CD14-positive monocyte (primary cell): ENCODE results near the gene RAB3IP. TPM values are rescaled to one million over a fixed set of nuclear protein-coding genes. Genes with fewer than 3 reads are reported as not detected.

Experiments
- DNase-seq, 3 donors: peaks; one replicate each; pipeline ENCODE4 v3.0.0-alpha.2; 2011 to 2022
- H2AFZ ChIP-seq: 2 replicates; pipeline ENCODE4 v1.6.0; 2012; ENCODE audit warnings: mild to moderate bottlenecking, low read depth, low read length, inconsistent platforms; ENCODE audit not compliant: insufficient read depth, poor library complexity, severe bottlenecking
- H3K27ac ChIP-seq, 2 donors: 1 replicate in 1 of 2; 2 replicates in 1 of 2; pipeline ENCODE4 v1.5.1; 2012 to 2013; ENCODE audit warnings: low read length in 2 of 2, control low read depth in 1 of 2, inconsistent platforms in 1 of 2, low read depth in 1 of 2, mild to moderate bottlenecking in 1 of 2
- H3K27me3 ChIP-seq, 2 donors: one replicate each; pipeline versions ENCODE4 v1.6.0 to v1.6.1; 2011 to 2013; ENCODE audit warnings: low read length in 2 of 2; ENCODE audit not compliant: control insufficient read depth in 2 of 2, insufficient read depth in 2 of 2
- H3K36me3 ChIP-seq, 2 donors: replicated peaks in 1 of 2; 1 replicate in 1 of 2; 2 replicates in 1 of 2; pipeline versions ENCODE4 v1.5.1 to v1.6.1; 2012 to 2013; ENCODE audit warnings: low read length in 2 of 2, control low read depth in 1 of 2, inconsistent platforms in 1 of 2, mild to moderate bottlenecking in 1 of 2; ENCODE audit not compliant: insufficient read depth in 2 of 2, control insufficient read depth in 1 of 2
- H3K4me1 ChIP-seq, 2 donors: 1 replicate in 1 of 2; 2 replicates in 1 of 2; pipeline versions ENCODE4 v1.5.1 to v1.6.1; 2012 to 2013; ENCODE audit warnings: low read length in 2 of 2, control low read depth in 1 of 2, inconsistent platforms in 1 of 2, mild to moderate bottlenecking in 1 of 2, moderate library complexity in 1 of 2; ENCODE audit not compliant: insufficient read depth in 2 of 2, control insufficient read depth in 1 of 2
- H3K4me2 ChIP-seq: replicated peaks from 2 replicates; pipeline ENCODE3; 2012; ENCODE audit warnings: low read length, moderate library complexity, mild to moderate bottlenecking; ENCODE audit not compliant: poor library complexity, severe bottlenecking; ENCODE audit errors: extremely low read depth
- H3K4me3 ChIP-seq, 3 experiments: fragments of 200-600 bp in 1 of 3; sonication (generic) in 1 of 3; replicated peaks in 1 of 3; 1 replicate in 2 of 3; 2 replicates in 1 of 3; pipeline ENCODE4 v1.5.1; 2011 to 2013; ENCODE audit warnings: low read length in 3 of 3, mild to moderate bottlenecking in 3 of 3, control low read depth in 2 of 3, low read depth in 2 of 3, inconsistent platforms in 1 of 3, moderate library complexity in 1 of 3
- H3K79me2 ChIP-seq: 2 replicates; pipeline ENCODE4 v1.6.0; 2012; ENCODE audit warnings: mild to moderate bottlenecking, control low read depth, inconsistent platforms, low read length, moderate library complexity; ENCODE audit not compliant: insufficient read depth
- H3K9ac ChIP-seq: 2 replicates; pipeline ENCODE4 v1.6.0; 2017; ENCODE audit warnings: low read length, mild to moderate bottlenecking; ENCODE audit not compliant: insufficient read depth, poor library complexity, severe bottlenecking
- H3K9me3 ChIP-seq, 2 donors: replicated peaks in 1 of 2; 1 replicate in 1 of 2; 2 replicates in 1 of 2; pipeline versions ENCODE4 v1.5.1 to v1.6.1; 2012 to 2013; ENCODE audit warnings: low read length in 2 of 2, control low read depth in 1 of 2; ENCODE audit not compliant: control insufficient read depth in 1 of 2, insufficient read depth in 1 of 2
- H4K20me1 ChIP-seq: 2 replicates; pipeline ENCODE4 v1.6.0; 2012; ENCODE audit warnings: mild to moderate bottlenecking, low read length, control low read depth, moderate library complexity; ENCODE audit not compliant: insufficient read depth
- H3K27ac Mint-ChIP-seq, 7 donors: one replicate each; pipeline ENCODE4 v1.8.0; 2020; ENCODE audit warnings: mild to moderate bottlenecking in 7 of 7, mixed read lengths in 7 of 7, moderate library complexity in 6 of 7, inconsistent platforms in 2 of 7
- H3K27me3 Mint-ChIP-seq, 3 donors: one replicate each; pipeline ENCODE4 v1.8.0; 2021 to 2022; ENCODE audit warnings: low read depth in 3 of 3, mild to moderate bottlenecking in 3 of 3, mixed read lengths in 3 of 3, moderate library complexity in 3 of 3, inconsistent platforms in 1 of 3
- H3K36me3 Mint-ChIP-seq, 2 donors: one replicate each; pipeline ENCODE4 v1.8.0; 2020; ENCODE audit warnings: mixed read lengths in 2 of 2, inconsistent platforms in 1 of 2, mild to moderate bottlenecking in 1 of 2
- H3K4me1 Mint-ChIP-seq: one replicate; pipeline ENCODE4 v1.8.0; 2020; ENCODE audit warnings: mild to moderate bottlenecking, mixed read lengths
- H3K4me3 Mint-ChIP-seq, 2 donors: one replicate each; pipeline ENCODE4 v1.8.0; 2020; ENCODE audit warnings: mild to moderate bottlenecking in 2 of 2, mixed read lengths in 2 of 2, moderate library complexity in 1 of 2
- H3K9me3 Mint-ChIP-seq, 7 donors: one replicate each; pipeline ENCODE4 v1.8.0; 2020 to 2022; ENCODE audit warnings: mixed read lengths in 7 of 7, mild to moderate bottlenecking in 6 of 7, moderate library complexity in 6 of 7, inconsistent platforms in 2 of 7
- CTCF ChIP-seq: fragments of 200-600 bp; IDR thresholded peaks from one replicate; pipeline ENCODE4 v1.8.0; 2022; ENCODE audit warnings: antibody characterized with exemption, mild to moderate bottlenecking
- WGBS: methylation state at CpG from one replicate; pipeline ENCODE4 v1.1.5; 2013; ENCODE audit warnings: missing lambda C conversion rate; ENCODE audit not compliant: insufficient coverage; 5-methylcytosine and 5-hydroxymethylcytosine counted together
- intact Hi-C, 2 donors: fragments of 100-400 bp; cut with micrococcal nuclease; formaldehyde crosslinking; loops; one replicate each; pipeline versions ENCODE4 v1.15.0 to v1.15.1; 2023
- polyA plus RNA-seq, 3 donors: library from polyadenylated mRNA; depleted of rRNA in 1 of 3; unstranded in 2 of 3; stranded (reverse) in 1 of 3; fragments of 300-500 nt in 2 of 3; fragments of >200 nt in 1 of 3; fragmentation: Illumina TruSeq in 2 of 3; gene quantifications; 1 replicate in 2 of 3; 2 replicates in 1 of 3; pipeline ENCODE4 v1.2.3, GENCODE V29; 2012 to 2021

The RAB3IP gene
- polyA plus RNA-seq, 3 donors: 8.2 to 14.8 (median 9.4) TPM

- H3K27ac Mint-ChIP-seq: no peak overlapping the region
- H3K27me3 Mint-ChIP-seq: no peaks in the 10 kb centered on the region
- Histone ChIP-seq H3K4me1 (no peaks in the 10 kb centered on the region), H3K36me3 (peaks cover 6 to 8% of the 10 kb centered on the region in 2 donors), H3K9ac (no peak overlapping the region), H3K27me3 (no peaks in the 10 kb centered on the region), H3K4me3 (no peak overlapping the region), H4K20me1 (no peaks in the 10 kb centered on the region), H3K9me3 (peaks cover 6 to 18% of the 10 kb centered on the region in 2 donors), H3K79me2 (no peaks in the 10 kb centered on the region), H3K27ac (no peak overlapping the region), H3K4me2 (no peak overlapping the region), H2AFZ (no peak overlapping the region)
- peaks cover 23 to 38% (median 33%) of the 10 kb centered on the region in 7 donors for H3K9me3 Mint-ChIP-seq
- H3K36me3 Mint-ChIP-seq: peaks cover 37 to 41% of the 10 kb centered on the region in 2 donors
- no peaks in the 10 kb centered on the region for H3K4me1 Mint-ChIP-seq
- TF ChIP-seq CTCF: no peak
- no CpG with 5 or more reads among the region's 4 CpGs for whole genome bisulfite sequencing
- intact Hi-C loops: no loop called here
- no peak for DNase-seq
- H3K4me3 Mint-ChIP-seq: no peak overlapping the region
Observed at GRCh38 chr12:69810870-69811498, 72.3 kb downstream of the RAB3IP start.

GRCh38 chr12:69816082-69816481, 77.4 kb downstream of the RAB3IP start:
- peaks cover 0 to 1% (median 0%) of the 10 kb centered on the region in 3 donors for H3K27me3 Mint-ChIP-seq
- Histone ChIP-seq H3K4me2 (no peak overlapping the region), H3K4me3 (no peak overlapping the region), H4K20me1 (no peaks in the 10 kb centered on the region), H3K9me3 (no peaks in the 10 kb centered on the region), H3K79me2 (no peaks in the 10 kb centered on the region), H3K27ac (no peak overlapping the region), H3K36me3 (peaks cover 3 to 8% of the 10 kb centered on the region in 2 donors), H3K27me3 (no peaks in the 10 kb centered on the region), H3K4me1 (no peaks in the 10 kb centered on the region), H3K9ac (no peak overlapping the region), H2AFZ (no peak overlapping the region)
- no peak overlapping the region for H3K4me3 Mint-ChIP-seq
- H3K36me3 Mint-ChIP-seq: peaks cover 21 to 22% of the 10 kb centered on the region in 2 donors
- whole genome bisulfite sequencing: 100% methylated on average over 1 of the region's 3 CpGs
- no peak for DNase-seq
- H3K4me1 Mint-ChIP-seq: no peaks in the 10 kb centered on the region
- intact Hi-C loops: no loop called here
- H3K9me3 Mint-ChIP-seq: no peaks in the 10 kb centered on the region
- H3K27ac Mint-ChIP-seq: no peak overlapping the region
- no peak for TF ChIP-seq CTCF
